PC-3 (cell line): ENCODE results near the gene HOXB7. TPM values are rescaled to one million over a fixed set of nuclear protein-coding genes. Genes with fewer than 3 reads are reported as not detected.

Experiments used
- ATAC-seq: fragments of 200-7000 bp; cut with Tn5 transposase; 2 replicates; pipeline ENCODE4 v1.9.1; 2020; ENCODE audit warnings: mild to moderate bottlenecking, moderate library complexity
- BruUV-seq: library from RNA; stranded (reverse); fragments of 400-500 nt; replicated peaks from 2 replicates; lab custom pipeline; 2021; lab: Mats Ljungman, UMichigan
- CTCF ChIA-PET: fragments of 300-600 bp; sonication (Branson Sonifier 250); formaldehyde crosslinking; loops from one replicate; lab custom pipeline; 2022; ENCODE audit warnings: antibody characterized with exemption; lab: Charles Lee
- POLR2A ChIA-PET: fragments of 300-600 bp; sonication (Branson Sonifier 250); formaldehyde crosslinking; loops from one replicate; lab custom pipeline; 2022; ENCODE audit warnings: antibody characterized with exemption; ENCODE audit not compliant: unreplicated experiment; lab: Charles Lee
- DNase-seq: peaks from one replicate; pipeline ENCODE4 v3.0.0-alpha.2; 2015
- H2AFZ ChIP-seq: fragments of 300-600 bp; sonication (generic); 2 replicates; pipeline ENCODE4 v1.6.0; 2016; ENCODE audit warnings: antibody characterized with exemption, low read length
- H3F3A ChIP-seq: fragments of 300-600 bp; sonication (generic); one replicate; pipeline ENCODE4 v1.6.0; 2017; ENCODE audit warnings: antibody characterized with exemption, low read length, control low read depth, mild to moderate bottlenecking; ENCODE audit not compliant: unreplicated experiment
- H3K27ac ChIP-seq: fragments of 300-600 bp; sonication (generic); 2 replicates; pipeline ENCODE4 v1.5.1; 2016; ENCODE audit warnings: mild to moderate bottlenecking, low read length
- H3K27me3 ChIP-seq: fragments of 300-600 bp; sonication (generic); 2 replicates; pipeline ENCODE4 v1.6.1; 2016; ENCODE audit warnings: low read length, mixed read lengths
- H3K36me3 ChIP-seq: fragments of 300-600 bp; sonication (generic); 2 replicates; pipeline ENCODE4 v1.6.1; 2016; ENCODE audit warnings: low read depth, mixed run types, low read length, mixed read lengths
- H3K4me1 ChIP-seq: fragments of 300-600 bp; sonication (generic); 2 replicates; pipeline ENCODE4 v1.5.1; 2016; ENCODE audit warnings: low read length; ENCODE audit not compliant: insufficient read depth
- H3K4me2 ChIP-seq: fragments of 300-600 bp; sonication (generic); 2 replicates; pipeline ENCODE4 v1.6.0; 2016; ENCODE audit warnings: low read length
- H3K4me3 ChIP-seq: fragments of 300-600 bp; sonication (generic); 2 replicates; pipeline ENCODE4 v1.5.1; 2016; ENCODE audit warnings: mild to moderate bottlenecking, low read length, mixed read lengths
- H3K79me2 ChIP-seq: fragments of 300-600 bp; sonication (generic); 2 replicates; pipeline ENCODE4 v1.6.1; 2017; ENCODE audit warnings: low read length, mixed read lengths
- H3K9ac ChIP-seq: fragments of 300-600 bp; sonication (generic); 2 replicates; pipeline ENCODE4 v1.6.0; 2016; ENCODE audit warnings: mild to moderate bottlenecking, low read length
- H3K9me2 ChIP-seq: fragments of 300-600 bp; sonication (generic); replicated peaks from 2 replicates; pipeline ENCODE4 v1.6.1; 2016; ENCODE audit warnings: mixed run types, low read length, mixed read lengths
- H3K9me3 ChIP-seq: fragments of 300-600 bp; sonication (generic); 2 replicates; pipeline ENCODE4 v1.6.1; 2016; ENCODE audit warnings: low read length, mixed read lengths
- H4K20me1 ChIP-seq: fragments of 300-600 bp; sonication (generic); 2 replicates; pipeline ENCODE4 v1.6.1; 2016; ENCODE audit warnings: low read length, mixed read lengths
- EZH2 ChIP-seq: fragments of 300-600 bp; sonication (generic); IDR thresholded peaks from one replicate; pipeline ENCODE4 v1.6.1; 2017; ENCODE audit warnings: antibody characterized with exemption, mild to moderate bottlenecking, low read length; ENCODE audit not compliant: unreplicated experiment
- EZH2phosphoT487 ChIP-seq: fragments of 300-600 bp; sonication (generic); IDR thresholded peaks from 2 replicates; pipeline ENCODE4 v1.6.1; 2018; ENCODE audit warnings: mild to moderate bottlenecking, antibody characterized with exemption, low read length, borderline replicate concordance
- intact Hi-C: fragments of 100-400 bp; cut with micrococcal nuclease; formaldehyde crosslinking; loops from 2 replicates; pipeline ENCODE4 v1.9.0; 2023
- total RNA-seq: library from RNA; depleted of rRNA; stranded (reverse); fragments of >200 nt; gene quantifications from 2 replicates; pipeline ENCODE4 v1.2.3, GENCODE V29; 2014
- TF ChIP-seq, protein P1 (sequence below): fragments of 300-600 bp; sonication (generic); conservative IDR thresholded peaks from 2 replicates; pipeline ENCODE4 v1.5.1; 2017; ENCODE audit warnings: antibody characterized with exemption, low read depth, mild to moderate bottlenecking, low read length

Gene HOXB7
- total RNA-seq, 1 experiment from 2014 or later = not detected

DNA sequence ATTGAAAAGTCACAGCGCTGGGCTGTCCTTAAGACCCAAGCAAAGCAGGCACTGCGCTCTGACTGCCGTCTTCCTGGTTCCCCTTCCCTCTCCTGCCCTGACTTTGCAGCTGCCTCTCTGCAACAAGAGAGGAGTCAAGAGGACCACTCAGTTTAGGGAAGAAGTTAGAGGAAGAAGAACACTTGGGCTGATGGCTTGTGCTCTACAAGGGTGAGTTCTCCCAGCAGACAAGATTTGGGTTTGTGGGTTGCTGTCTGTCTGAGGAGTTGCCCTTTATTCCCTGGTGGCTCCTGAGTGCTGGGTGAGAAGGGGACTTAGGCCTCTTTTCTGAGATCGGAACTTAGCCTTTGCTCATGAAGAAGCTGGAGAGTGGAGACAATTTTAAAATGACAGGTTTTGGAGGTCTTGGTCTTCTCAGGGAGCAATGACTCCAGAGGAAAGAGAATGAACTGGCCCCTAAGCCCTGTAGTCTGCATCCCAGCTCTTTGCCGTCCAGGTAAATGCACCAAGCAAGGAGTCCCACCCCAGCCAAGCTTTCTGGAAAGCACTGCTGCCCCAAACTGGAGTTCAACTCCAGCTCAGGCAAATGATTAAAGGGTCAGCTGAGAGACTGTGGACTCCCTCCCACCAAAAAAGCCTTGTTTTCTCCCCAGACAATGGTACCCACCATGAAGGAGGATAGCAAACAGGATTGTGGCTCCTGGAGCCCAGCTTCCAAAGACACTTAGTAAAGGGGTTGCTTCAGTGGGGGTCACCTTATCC is 18.0 kb upstream of the HOXB7 start:
- H3K27me3 ChIP-seq = peaks cover 73% of the 10 kb centered on the region
- H3K9ac ChIP-seq = no peak overlapping the region
- TF ChIP-seq, protein P1, sequence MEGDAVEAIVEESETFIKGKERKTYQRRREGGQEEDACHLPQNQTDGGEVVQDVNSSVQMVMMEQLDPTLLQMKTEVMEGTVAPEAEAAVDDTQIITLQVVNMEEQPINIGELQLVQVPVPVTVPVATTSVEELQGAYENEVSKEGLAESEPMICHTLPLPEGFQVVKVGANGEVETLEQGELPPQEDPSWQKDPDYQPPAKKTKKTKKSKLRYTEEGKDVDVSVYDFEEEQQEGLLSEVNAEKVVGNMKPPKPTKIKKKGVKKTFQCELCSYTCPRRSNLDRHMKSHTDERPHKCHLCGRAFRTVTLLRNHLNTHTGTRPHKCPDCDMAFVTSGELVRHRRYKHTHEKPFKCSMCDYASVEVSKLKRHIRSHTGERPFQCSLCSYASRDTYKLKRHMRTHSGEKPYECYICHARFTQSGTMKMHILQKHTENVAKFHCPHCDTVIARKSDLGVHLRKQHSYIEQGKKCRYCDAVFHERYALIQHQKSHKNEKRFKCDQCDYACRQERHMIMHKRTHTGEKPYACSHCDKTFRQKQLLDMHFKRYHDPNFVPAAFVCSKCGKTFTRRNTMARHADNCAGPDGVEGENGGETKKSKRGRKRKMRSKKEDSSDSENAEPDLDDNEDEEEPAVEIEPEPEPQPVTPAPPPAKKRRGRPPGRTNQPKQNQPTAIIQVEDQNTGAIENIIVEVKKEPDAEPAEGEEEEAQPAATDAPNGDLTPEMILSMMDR = no peak
- no peak for TF ChIP-seq EZH2phosphoT487
- no peak for TF ChIP-seq EZH2
- no peaks in the 10 kb centered on the region for H3K79me2 ChIP-seq
- H3F3A ChIP-seq = no peaks in the 10 kb centered on the region
- no peaks in the 10 kb centered on the region for H3K9me2 ChIP-seq
- no peak overlapping the region for H3K4me3 ChIP-seq
- H3K4me1 ChIP-seq = peaks cover 12% of the 10 kb centered on the region
- no peak overlapping the region for H3K4me2 ChIP-seq
- no peaks in the 10 kb centered on the region for H3K36me3 ChIP-seq
- POLR2A ChIA-PET = interaction anchor here (0.6 kb wide), 1 partner anchor 34 kb away, joined by 3 read pairs; no protein-coding TSS in a partner anchor
- BruUV-seq = no TSS peak
- no peaks in the 10 kb centered on the region for H4K20me1 ChIP-seq
- ATAC-seq (no peak), DNase-seq (no peak)
- H3K27ac ChIP-seq = no peak overlapping the region
- H2AFZ ChIP-seq = no peak overlapping the region
- no peaks in the 10 kb centered on the region for H3K9me3 ChIP-seq
- intact Hi-C loops = no loop called here
- CTCF ChIA-PET = interaction anchor here (0.6 kb wide), 1 partner anchor 184 kb away, joined by 3 read pairs; no protein-coding TSS in a partner anchor

DNA sequence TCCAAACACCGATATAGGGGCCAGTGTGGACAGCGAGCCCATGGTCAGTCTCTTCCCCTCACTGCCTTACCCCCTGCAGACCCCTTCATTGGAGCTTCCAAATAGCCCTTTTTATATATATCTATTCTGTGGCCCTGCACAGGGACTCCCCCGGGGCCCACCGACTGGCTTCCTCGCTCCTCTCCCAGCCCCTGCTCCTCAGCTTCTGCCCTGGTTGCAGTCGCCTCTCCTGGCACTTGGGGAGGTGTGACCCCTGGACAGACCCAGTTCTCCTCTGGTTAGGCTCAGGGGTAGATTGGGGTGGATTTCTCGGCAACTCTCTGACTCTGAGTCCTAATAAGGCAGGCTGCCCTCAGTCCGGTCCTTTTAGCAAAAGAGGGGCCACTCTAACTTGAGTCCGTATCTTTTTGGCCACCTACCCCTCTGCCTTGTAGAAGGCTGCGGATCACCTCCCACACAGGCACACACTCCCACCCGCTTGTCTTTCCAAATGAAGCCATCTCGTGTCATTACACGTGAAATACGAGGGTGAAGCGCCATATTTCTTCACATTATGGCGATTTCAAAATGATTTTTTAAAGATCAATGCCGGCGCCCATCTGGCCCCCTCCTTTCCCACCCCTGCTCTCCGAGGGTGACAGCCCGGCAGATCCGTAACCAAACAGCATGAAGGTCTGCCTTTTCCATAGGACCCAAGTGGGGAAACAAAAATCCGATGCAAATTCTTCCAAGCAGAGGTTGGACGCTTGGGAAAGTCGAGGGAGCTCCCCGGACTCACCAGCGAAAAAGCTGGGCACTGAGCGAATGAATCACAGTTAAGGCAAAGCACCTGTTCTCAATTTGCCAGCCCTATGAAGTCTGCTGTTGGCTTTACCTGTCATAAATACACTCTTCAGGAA is 17.1 kb upstream of the HOXB7 start:
- ATAC-seq = no peak
- DNase-seq = no peak
- Histone ChIP-seq H3K27ac (no peak overlapping the region), H3K9ac (no peak overlapping the region), H4K20me1 (no peaks in the 10 kb centered on the region), H3K36me3 (no peaks in the 10 kb centered on the region), H3F3A (no peaks in the 10 kb centered on the region), H3K79me2 (no peaks in the 10 kb centered on the region), H3K27me3 (peaks cover 75% of the 10 kb centered on the region), H3K4me1 (peaks cover 12% of the 10 kb centered on the region), H3K9me3 (no peaks in the 10 kb centered on the region), H2AFZ (no peak overlapping the region), H3K4me3 (no peak overlapping the region), H3K9me2 (no peaks in the 10 kb centered on the region), H3K4me2 (no peak overlapping the region)
- intact Hi-C loops = no loop called here
- CTCF ChIA-PET = no interaction called here
- no TSS peak for BruUV-seq
- TF ChIP-seq EZH2phosphoT487 (no peak), EZH2 (no peak)
- TF ChIP-seq, protein P1 = no peak
- POLR2A ChIA-PET = no interaction called here
